D341Med (cell line): Measurements from ENCODE around the gene ZNF423.

ENCODE experiments used
- DNase-seq: peaks from one replicate; pipeline ENCODE4 v3.0.0; 2012; ENCODE audit warnings: low spot score

Gene ZNF423

DNA sequence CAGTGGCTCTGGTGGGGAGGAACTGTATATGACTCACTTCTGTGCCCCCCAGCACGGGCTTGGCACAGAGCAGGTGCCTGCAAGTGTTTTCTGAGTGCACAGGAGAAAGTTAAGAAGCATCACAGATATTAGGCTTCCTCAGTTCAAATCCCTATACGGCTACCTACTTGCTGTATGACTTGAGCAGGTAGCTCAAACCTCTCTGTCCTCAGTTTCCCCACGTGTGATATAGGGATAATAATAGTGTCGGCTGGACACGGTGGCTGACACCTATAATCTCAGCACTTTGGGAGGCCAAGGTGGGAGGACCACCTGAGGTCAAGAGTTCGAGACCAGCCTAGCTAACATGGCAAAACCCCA lies 386.6 kb downstream of the ZNF423 start:
- DNase-seq, result no peak

DNA sequence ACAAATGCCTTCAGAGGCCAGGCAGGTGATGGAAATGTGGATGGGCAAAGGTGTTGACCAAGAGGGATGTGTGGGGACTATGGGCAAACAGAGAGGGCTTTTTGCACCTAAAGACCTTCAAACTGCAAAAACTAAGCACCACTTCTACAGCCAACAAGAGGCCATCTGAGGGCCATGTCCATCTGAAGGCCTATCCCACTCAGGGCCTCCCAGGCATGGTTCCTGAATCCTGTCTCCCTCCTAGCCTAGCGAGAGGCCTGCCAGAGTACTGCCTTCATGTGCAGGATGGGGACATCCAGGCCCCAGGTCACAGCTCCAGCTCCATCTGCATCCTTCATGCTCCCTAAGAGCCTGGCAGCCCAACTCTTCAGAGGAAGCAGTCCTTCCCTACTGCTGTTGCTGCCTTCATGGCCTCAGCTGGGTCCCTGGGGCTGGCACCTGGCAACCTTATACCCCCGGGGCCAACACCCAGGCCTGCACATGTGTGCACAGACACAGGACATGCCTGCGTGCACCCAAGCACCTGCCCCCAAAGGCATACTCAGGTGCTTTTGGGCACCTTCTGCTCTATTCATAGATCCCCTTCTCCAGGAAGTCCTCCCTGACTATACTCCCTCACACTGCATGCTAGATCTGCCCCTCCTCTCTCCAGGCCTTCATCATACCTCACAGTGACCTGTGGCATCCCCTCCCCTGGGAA lies 387.2 kb downstream of the ZNF423 start:
- no peak for DNase-seq

DNA sequence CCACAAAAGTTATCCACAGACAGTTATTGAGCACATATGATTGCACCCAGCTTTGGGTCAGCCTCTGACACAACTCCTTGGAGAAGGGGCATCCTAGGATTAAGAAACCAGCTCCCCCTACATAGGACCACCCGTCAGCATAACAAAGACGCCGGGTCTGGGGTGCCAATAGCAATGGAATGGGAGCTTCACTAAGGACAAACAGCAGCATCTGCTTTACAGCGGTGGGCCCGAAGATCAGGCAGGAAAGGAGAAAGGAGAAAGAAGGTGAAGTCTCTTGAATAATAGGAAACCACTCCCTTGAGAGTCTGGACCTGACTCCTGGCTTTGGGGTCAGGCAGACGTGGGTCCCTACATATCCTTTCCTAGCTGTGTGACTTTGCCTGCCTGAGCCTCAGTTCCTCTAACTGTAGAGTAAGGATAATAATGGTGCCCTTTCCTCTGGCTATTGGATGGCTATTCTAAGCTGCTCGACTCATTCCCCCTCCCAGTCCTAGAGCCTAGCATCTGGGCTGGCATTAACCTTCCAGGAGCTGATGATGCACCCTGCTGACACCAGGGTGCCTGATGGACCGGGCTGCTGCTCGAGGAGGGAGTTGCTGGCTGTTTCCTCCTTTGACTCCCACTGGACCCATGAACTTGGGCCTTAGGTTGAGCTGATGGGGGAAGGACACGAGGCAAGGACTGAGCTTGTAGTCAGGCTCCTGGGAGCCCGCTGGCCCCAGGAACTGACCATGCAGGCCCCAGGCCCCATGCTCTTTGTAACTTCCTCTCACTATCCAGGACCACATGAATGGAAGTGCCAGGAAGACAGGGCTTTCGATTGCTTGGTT lies 388.2 kb downstream of the ZNF423 start:
- DNase-seq, result no peak

DNA sequence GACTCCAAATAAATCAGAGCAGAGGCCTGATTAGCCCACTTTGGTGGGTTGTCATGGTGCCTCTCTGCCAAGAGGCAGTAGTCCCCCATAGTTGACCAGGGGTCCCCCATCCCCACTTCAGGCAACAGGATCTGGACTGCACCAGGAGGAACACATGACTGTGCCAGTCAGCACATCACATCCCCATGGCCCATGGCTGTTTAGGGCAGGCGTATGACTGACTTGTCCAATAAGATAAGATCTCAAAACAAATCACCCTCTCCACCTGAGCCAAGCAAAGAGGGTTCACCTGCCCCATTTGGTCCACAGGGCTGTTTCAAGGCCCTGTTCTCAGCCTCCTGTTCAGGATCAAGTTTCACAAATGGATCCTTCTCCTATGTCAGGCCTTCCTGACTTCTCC lies 389.0 kb downstream of the ZNF423 start:
- DNase-seq, result no peak

DNA sequence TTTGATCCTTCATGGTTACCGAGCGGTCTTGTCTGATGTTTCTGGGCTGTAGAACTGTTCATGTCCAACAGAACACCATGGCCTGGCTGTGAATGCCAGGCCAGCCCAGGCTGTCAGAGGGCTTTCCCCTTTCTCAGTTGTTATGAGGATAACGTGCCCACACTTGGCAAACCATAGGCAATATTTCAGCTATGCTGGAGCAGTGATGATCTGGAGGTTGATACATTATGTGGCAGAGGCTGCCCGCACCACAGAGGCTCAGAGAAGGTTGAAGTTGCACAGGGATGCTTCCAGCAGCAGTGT lies 389.4 kb downstream of the ZNF423 start:
- DNase-seq, result no peak

DNA sequence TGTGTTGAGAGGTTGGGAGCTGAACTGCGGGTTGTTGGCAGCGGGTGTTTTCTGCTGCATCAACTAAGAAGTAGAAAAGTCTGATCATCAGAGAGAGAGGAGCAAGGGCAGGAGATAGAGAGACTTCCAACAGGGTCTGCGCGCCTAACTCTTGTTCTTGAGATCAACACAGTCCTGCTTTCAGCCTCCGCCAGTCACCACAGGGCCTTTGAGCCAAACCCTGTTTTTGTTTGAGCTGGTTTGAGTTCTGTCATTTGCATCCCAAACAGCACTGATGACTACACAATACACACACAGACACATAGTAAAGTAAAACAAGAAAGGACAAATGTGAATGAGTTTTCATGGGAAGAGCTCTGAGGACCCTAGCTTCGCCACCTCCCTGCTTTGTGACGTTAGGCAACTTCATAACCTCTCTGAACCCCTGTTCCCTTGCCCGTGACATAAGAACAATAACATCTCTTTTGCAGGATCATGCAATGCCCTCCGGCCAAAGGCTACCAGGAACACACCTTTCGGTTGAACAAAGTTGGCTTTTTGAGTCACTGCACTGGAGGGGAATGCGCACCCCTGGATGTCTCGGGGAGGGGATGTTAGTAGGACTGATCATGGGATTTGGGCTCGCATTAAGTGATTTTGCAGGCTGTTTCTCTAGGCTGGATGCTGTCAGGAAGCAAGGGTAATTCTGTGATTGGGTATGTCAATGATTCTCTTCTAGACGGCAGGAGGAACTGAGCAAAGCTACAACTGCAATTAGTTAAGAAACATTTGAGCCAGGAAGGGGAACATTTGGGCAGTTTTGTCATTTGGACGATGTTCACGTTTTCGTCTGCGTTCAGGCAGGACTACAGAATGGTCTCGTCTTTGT lies 390.0 kb downstream of the ZNF423 start:
- no peak for DNase-seq

DNA sequence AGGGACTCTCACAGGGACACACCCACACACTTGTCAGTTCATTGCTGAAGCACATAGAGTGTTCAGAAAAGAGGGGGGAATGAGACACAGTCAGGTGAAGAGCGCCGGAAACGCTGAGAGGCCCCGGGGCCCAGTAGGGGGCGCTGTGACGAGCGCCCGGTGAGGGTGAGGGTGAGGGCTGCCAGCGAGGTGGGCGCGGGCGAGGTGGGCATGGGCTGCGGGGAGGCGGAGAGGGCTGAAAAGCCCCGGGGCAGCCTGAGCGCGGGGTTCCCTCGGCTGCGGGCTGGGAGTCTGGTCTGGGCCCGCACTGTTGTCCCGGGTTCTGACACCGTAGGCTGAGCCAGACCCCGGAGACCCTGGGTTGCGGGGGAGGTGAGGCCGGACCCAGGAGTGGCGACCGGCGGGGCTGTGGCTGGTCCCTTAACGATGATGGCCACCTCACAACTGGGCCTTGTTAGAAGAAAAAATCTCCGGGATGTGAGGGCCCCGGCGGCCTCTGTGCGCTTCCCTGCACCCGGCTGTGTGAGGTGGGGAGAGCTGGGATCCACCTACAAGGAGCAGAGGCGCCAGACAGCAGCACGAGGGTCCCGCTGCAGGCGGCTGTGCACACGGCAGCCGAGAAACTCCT lies 390.9 kb downstream of the ZNF423 start:
- DNase-seq, result peak; percentile 40

DNA sequence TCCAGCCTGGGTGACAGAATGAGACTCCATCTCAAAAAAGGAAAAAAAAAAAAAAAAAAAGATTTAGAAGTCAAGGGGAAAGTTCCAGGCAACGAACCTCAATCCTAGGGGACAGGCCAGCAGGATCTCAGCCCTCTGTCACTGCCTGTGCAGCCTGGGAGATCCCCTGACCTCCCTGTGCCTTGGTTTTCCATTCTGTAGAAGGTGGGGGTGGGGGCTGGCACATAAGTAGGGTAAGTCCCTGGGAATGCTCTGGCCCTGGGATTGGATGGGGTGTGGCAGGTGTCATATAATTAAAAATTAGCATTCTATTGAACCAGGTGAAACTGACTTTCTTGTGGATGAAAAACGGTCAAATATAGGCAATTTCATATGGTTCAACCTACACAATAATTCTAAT lies 391.8 kb downstream of the ZNF423 start:
- no peak for DNase-seq

DNA sequence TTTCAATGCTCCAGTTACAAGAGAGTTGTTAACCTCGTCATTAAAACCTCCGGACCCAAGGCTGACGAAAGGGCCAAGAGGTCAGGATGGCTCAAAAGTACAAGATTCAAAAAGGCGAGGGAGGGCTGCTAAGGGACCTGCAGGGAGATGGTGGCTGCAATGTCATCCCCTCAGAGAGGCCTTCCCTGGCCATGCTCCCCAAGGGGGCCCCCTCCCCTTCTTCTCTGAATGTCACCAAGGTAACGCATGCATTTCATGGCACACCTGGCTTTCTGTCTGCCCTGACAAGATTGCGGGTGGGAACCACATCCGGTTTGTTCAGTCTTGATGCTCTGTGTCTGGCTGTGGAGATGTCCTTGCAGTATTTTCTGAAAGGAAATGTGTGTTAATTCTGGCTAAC lies 392.4 kb downstream of the ZNF423 start:
- DNase-seq, result no peak

DNA sequence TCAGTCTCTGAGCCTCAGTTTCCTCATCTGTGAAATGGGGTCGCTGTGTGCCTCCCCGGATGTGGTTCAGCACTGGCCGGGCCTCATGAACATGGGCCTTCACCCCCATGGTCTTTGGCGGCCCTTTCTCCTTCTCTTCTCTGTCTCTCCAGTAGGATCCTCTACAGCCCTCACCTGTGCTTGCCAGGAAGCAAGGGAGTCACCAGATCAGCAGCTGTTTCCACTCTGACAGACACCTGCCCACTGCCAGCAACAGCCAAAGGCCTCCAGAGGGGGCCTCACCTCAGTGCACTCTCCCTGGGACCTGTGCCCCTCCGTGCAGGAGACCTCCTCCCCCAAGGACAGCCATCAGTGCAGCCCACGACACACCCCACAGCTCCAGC lies 392.9 kb downstream of the ZNF423 start:
- no peak for DNase-seq

DNA sequence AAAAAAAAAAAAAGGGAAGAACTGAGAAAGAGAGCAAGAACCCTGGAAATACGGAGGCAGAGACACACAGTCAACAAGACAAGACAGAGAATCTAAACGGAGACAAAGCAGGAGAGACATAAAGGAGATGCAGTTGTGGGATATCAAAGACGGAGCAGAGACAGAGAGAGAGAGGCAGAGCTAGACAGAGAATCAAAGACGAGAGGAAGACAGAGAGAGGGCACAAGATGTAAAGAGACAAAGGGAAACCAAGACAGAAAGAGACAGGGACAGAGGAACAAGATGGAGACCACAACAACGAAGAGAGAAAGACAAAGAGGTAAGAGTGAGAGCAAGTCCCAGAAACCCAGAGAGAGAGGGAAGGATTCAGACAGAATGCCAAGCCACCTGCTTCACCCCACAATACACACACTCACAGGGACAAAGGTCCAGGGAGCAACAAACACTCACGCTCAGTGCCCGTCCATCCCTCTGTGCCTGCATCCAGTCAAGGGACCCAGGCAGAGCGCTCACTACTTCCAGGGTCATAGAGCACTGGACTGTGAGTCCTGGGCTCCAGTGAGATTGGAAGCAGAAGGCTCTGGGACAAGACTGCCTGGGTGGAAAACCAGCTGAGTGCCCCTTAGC lies 393.4 kb downstream of the ZNF423 start:
- no peak for DNase-seq

DNA sequence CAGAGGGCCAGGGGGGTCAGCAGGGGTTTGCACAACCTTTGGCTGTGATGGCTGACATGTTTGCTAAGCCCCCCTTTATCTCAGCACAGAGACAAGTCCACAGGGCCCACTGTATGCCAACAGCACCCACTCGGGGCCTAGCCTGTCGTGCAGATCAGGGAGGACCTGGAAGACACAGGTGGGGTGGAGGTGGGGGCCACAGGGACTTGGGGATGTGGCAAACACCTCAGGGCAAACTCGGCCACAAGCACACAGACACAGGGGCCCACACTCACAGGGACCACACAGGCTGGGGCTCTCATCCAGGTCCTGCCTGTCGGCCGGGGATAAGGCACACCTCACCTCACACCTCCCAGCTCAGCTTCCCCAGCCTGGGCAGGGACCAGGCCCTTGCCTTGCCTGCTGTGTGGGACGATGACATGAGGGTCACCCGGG lies 394.4 kb downstream of the ZNF423 start:
- no peak for DNase-seq

DNA sequence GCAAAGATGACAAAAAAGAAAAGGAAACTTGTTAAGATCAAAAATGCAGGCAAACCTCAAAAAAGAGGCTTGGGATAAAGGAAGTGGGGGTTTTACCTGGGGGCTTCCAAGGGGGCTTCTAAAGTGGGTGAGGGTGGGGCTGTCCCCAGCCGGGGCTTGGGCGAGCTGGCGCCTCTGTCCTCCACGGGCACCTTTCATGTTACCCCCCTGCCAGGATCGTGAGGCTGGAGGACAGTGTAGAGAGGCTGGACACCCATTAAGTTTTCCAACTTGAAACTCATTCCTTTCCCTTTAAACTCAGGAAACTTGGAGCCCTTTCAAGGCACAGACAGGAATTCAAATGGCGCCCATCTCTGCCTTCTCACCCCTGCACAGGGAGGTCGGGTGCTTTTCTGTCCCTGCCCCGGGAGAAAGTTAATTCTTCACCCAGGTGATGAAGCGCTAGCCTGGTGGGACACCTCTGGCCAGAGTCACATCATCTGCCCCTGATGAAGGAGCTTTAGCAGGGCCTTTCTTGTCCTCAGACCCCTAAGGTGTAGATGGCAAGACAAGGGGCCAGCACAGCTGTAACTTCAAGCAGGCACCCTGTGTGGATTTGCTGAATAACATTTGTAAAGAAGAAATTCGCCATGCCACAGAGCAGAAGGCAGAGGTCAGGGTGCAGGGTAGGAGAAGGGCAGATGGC lies 395.0 kb downstream of the ZNF423 start:
- no peak for DNase-seq

DNA sequence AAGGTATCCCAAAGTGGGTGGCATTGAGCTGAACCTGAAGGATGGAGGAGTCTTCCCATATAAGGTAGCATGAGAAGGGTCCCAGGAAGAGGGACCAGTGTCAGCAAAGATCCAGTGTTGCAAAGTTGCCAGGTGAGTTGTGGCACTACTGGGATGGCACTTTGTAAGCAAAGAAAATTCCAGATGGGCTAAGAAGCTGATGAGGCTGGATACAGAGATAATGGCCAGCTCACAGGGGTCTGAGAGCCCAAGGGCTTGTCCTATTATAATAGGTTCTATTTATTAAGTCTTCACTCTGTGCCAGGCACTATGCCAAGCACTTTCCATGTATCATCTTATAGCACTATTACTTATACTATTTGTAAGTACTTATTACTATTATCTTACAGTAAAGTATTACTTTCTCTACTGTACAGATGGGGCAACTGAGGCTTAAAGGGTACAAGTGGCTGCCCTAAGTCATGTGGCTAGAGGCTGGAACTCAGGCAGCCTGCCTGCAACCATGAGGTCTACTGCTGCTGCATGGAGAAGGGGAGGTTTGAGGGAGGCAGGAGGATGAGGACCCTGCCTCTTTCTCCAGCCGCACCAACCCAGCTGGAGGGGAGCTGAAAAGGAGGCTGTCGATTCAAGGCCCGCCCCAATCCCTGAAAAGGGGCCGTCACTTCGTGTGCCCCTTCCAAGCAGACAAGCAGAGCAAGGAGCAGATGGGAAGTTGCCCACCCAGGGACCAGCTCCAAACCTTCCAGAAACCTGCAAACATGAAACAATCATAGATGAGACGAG lies 395.8 kb downstream of the ZNF423 start:
- no peak for DNase-seq

DNA sequence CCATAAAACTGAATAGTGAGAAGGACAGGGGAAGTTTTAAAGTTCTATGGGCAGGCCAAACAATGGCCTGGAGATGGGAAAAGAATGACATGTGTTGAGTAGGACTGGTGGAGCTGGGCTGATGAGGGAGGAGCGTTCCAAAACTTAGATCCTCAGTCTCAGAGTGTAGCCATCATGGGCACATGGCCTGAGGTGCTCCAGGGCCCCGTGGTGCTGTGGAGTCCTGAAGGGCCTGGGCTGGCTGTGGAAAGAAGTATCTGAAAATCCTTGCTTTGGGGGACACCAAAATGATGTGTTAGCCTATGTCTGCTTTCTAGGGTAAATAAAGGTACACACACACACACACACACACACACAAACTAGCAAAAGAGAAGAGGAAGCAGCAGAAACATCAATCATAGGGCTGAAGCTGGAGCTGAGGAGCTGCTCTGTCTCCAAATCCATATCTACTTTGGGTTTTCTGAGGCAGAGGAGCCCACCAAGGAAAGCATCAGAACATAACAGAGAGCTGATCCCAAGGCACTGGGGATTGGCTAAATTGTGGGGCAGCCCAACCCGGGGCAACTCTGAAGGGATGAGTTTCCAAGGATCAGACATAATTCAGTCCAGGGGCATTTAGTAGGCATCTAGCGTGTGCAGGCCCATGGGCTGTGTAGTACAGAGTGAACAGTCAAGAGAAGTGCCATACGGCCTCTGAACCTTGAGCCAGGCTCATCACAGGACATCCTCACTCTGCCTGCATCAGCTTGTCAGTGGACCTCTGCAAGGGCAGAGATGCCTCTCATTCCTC lies 397.1 kb downstream of the ZNF423 start:
- no peak for DNase-seq

DNA sequence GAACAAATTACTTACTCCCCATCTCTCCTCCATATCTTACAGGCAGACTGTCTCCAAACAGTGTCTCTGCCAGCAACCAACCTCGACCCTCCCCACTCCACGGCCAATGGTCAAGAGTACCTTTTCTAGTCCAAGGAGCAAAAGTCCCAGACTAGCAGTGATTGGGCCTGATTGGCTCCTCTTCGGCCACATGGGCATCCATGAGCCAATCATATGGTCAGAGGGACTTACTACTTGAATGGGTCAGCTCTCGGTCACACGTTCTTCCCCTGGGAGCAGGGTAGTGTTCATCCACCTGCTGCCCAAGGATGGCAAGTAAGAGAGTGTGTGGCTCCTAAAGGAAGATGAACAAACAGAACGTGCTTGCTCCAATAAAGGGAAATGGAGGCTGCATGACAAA lies 397.7 kb downstream of the ZNF423 start:
- DNase-seq, result no peak

DNA sequence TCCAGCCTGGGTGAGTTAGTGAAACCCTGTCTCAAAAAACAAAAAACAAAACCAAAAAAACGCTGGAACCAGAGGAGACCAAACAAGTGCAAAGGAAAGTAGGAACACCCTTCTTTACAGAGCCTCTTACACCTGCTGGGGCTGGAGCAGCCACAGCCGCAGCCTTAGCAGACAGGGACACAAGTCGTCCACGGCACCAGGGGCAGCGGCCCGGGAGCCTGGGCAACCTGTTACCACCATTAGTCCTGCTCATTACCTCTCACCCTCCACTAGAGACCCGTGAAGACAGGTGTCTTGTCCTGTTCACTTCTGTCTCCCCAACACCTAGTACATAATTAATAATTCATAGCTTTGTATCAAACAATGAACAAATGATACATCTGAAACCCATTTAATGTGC lies 398.7 kb downstream of the ZNF423 start:
- DNase-seq, result no peak

DNA sequence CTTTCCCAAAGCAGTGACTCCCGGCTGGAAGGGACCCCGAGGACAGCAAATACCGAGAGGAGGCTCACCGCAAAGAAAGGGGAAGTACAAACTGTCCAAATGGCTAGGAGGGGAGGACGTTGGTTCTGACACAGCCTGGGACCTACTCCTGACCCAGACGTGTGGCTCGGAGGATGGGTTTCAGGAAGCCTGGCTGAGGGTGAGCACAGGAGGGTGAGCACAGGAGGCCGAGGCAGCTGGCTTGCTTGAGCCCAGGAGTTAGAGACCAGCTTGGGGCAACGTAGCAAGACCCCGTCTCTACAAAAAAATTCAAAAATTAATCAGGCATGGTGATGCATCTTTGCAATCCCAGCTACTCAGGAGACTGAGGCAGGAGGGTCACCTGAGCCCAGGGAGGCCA lies 399.1 kb downstream of the ZNF423 start:
- no peak for DNase-seq

DNA sequence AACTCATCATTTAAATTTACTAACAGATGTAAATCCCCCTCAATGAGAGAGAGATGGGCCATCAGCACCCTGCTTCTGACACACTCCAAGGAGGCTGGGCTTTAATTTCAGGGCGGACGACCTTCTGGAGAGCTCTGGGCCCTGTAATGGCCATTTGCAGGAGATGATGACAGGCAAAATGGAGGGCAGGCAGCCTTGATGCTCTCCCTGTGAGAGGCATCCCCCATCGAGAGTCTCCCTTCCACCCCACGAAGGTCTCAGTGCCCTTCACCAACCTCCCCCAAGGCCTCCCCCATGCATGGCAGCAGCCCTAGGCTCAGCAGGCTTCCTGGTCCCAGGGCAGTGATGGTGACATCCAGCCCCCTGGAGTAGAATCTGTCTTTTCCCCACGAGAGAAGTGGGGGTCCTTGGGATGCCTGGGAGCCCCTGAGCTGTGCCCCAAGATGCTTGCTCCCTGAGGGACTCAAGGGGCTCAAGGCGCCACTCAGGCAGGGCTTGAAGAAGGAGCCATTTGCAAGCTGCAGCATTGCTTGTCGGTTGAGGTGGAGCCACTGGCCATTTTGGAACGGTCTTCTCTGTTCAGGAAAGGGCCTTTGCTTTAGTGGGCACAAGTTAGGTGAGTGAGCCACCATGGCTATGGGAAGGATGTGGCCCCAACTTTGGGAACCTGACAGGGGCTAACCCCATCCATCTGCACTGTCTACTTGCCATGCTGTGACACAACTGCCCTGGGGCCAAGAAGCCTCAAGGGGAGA lies 399.7 kb downstream of the ZNF423 start:
- no peak for DNase-seq
